H1 (cell line): Measurements from ENCODE around the gene TIAM2. TPM values are rescaled to one million over a fixed set of nuclear protein-coding genes. Genes with fewer than 3 reads are reported as not detected.

Experiments used
- ATF2 ChIP-seq: IDR thresholded peaks from 2 replicates; pipeline ENCODE4 v1.6.1; 2012; ENCODE audit warnings: low read length, inconsistent platforms
- BCL11A ChIP-seq, 2 experiments: IDR thresholded peaks; one replicate each; pipeline ENCODE4 v1.6.1; 2011; ENCODE audit warnings: low read depth in 2 of 2, low read length in 2 of 2, mild to moderate bottlenecking in 2 of 2
- BRCA1 ChIP-seq: IDR thresholded peaks from 2 replicates; pipeline ENCODE4 v1.6.1; 2012; ENCODE audit warnings: low read depth, low read length, improper control_type of control experiment
- CBX5 ChIP-seq: fragments of 300-800, 300-1000 bp; sonication (generic); IDR thresholded peaks from 2 replicates; pipeline ENCODE4 v1.7.1; 2016; ENCODE audit warnings: antibody characterized with exemption, low read length, low read depth
- CEBPB ChIP-seq: IDR thresholded peaks from 2 replicates; pipeline ENCODE4 v1.6.1; 2012; ENCODE audit warnings: low read depth, low read length
- CHD7 ChIP-seq: fragments of 300-600 bp; sonication (generic); IDR thresholded peaks from 2 replicates; pipeline ENCODE4 v1.7.1; 2012; ENCODE audit warnings: low read length, moderate library complexity, mild to moderate bottlenecking, inconsistent platforms; ENCODE audit not compliant: insufficient replicate concordance
- JUND ChIP-seq: IDR thresholded peaks from 2 replicates; pipeline ENCODE4 v1.6.1; 2011; ENCODE audit warnings: mild to moderate bottlenecking, improper control_type of control experiment, low read length
- PHF8 ChIP-seq: fragments of 200-600 bp; sonication (generic); conservative IDR thresholded peaks from 2 replicates; pipeline ENCODE4 v1.7.1; 2012; ENCODE audit warnings: low read depth, mild to moderate bottlenecking, inconsistent platforms, low read length, moderate library complexity
- POU5F1 ChIP-seq: IDR thresholded peaks from 2 replicates; pipeline ENCODE4 v1.6.1; 2011; ENCODE audit warnings: low read depth, mild to moderate bottlenecking, low read length, moderate library complexity
- TAF7 ChIP-seq: optimal IDR thresholded peaks from 2 replicates; pipeline ENCODE3; 2011; ENCODE audit warnings: low read depth, mild to moderate bottlenecking, inconsistent platforms, low read length, moderate library complexity, borderline replicate concordance
- polyA plus RNA-seq, 7 experiments: library from polyadenylated mRNA; depleted of rRNA in 3 of 7; stranded (reverse) in 5 of 7; unstranded in 2 of 7; fragments of >200 nt in 5 of 7; fragments of 200-250 nt in 2 of 7; gene quantifications; 1 replicate in 5 of 7; 2 replicates in 1 of 7; 4 replicates in 1 of 7; pipeline versions ENCODE4 v1.2.1 to v1.2.3, GENCODE V29; 2011 to 2013; ENCODE audit warnings: missing spikeins in 2 of 7, mixed read lengths in 2 of 7
- total RNA-seq: library from RNA; stranded (reverse); fragmentation: NEBNext Ultra II Directional; extraction: Animal tissue kit (Norgen Biotek cat#: 25700); gene quantifications from 2 replicates; pipeline ENCODE4 v1.2.1, GENCODE V29; 2021

TIAM2 gene
- total and polyA plus RNA-seq, 2 of the 8 experiments (the other 6 are each of a cell fraction or from before 2014, with no cell fraction given): 7.4 to 23.9 TPM

GRCh38 chr6:155056756-155057155 lies 61.6 kb downstream of the TIAM2 start (continued):
- TF ChIP-seq CHD7: no peak
- no peak for TF ChIP-seq JUND
- TF ChIP-seq PHF8: no peak
- no peak for TF ChIP-seq TAF7
- no peak for TF ChIP-seq POU5F1
- TF ChIP-seq CEBPB: no peak
- TF ChIP-seq BCL11A (IDR thresholded peaks at IDR 0.05; ENCODE audit: low read depth in 2 of 2, low read length in 2 of 2): no peak
- TF ChIP-seq CBX5: no peak
- TF ChIP-seq BRCA1: no peak
- TF ChIP-seq ATF2: no peak
